Gastroesophageal sphincter (tissue), 3 donors: ENCODE results near the gene CCNI2.

ENCODE experiments used
- CTCF ChIP-seq, 4 experiments: fragments of 200-600 bp in 2 of 4; fragments of 450-650 bp in 2 of 4; sonication (generic) in 1 of 4; IDR thresholded peaks; one replicate each; pipeline ENCODE4 v1.5.1; 2017 to 2019; ENCODE audit warnings: antibody characterized with exemption in 4 of 4, mild to moderate bottlenecking in 2 of 4, moderate library complexity in 2 of 4
- POLR2A ChIP-seq, 2 donors: fragments of 450-650 bp; IDR thresholded peaks; one replicate each; pipeline ENCODE4 v1.6.1; 2017; ENCODE audit warnings: antibody characterized with exemption in 2 of 2, mild to moderate bottlenecking in 2 of 2, moderate library complexity in 1 of 2

- TF ChIP-seq POLR2A (IDR thresholded peaks at IDR 0.05) (no peak), CTCF (IDR thresholded peaks at IDR 0.05) (no peak)
Observed at GRCh38 chr5:132770476-132771159, 23.4 kb downstream of the CCNI2 start.
